A549 (cell line): ENCODE measurements around the gene FSTL4. TPM values are rescaled to one million over a fixed set of nuclear protein-coding genes. Genes with fewer than 3 reads are reported as not detected.

Experiments
- ATAC-seq, 2 experiments: fragments of 200-7000 bp in 1 of 2; fragments of >200 bp in 1 of 2; cut with Nextera tagmentation in 1 of 2; cut with Tn5 transposase in 1 of 2; 3 replicates each; pipeline versions ENCODE4 v1.8.0 to v1.9.1; 2018 to 2020; ENCODE audit warnings: mild to moderate bottlenecking in 1 of 2, moderate library complexity in 1 of 2
- CTCF ChIA-PET: fragments of 300-600 bp; sonication (Branson Sonifier 250); formaldehyde crosslinking; extraction: SDS; loops from one replicate; lab custom pipeline; 2021; ENCODE audit warnings: antibody characterized with exemption, inconsistent platforms; lab: Yijun Ruan, JAX
- POLR2A ChIA-PET: fragments of 350-600 bp; formaldehyde crosslinking; extraction: SDS; loops from one replicate; lab custom pipeline; 2021; ENCODE audit warnings: antibody characterized with exemption, inconsistent platforms; lab: Yijun Ruan, JAX
- DNase-seq, 2 experiments: peaks; one replicate each; pipeline versions ENCODE4 v3.0.0 to v3.0.0-alpha.2; 2011 to 2016; ENCODE audit warnings: low read depth in 1 of 2, low spot score in 1 of 2
- FAIRE-seq: peaks from 2 replicates; lab custom pipeline; 2011; peaks lifted over from hg19 to GRCh38; lab: Jason Lieb, UNC
- H3K27ac ChIP-seq, 2 experiments: fragments of >200 bp; sonication (Bioruptor Twin); formaldehyde crosslinking; 3 replicates each; pipeline ENCODE4 v1.5.1; 2016 to 2017
- H3K4me1 ChIP-seq: fragments of >200 bp; sonication (Bioruptor Twin); formaldehyde crosslinking; 3 replicates; pipeline ENCODE4 v1.6.1; 2016
- H3K4me2 ChIP-seq: fragments of >200 bp; sonication (Bioruptor Twin); formaldehyde crosslinking; 3 replicates; pipeline ENCODE4 v1.6.1; 2016
- H3K4me3 ChIP-seq: fragments of >200 bp; sonication (Bioruptor Twin); formaldehyde crosslinking; 3 replicates; pipeline ENCODE4 v1.5.1; 2016
- H3K9me3 ChIP-seq: fragments of >200 bp; sonication (Bioruptor Twin); formaldehyde crosslinking; 3 replicates; pipeline ENCODE4 v1.6.1; 2016
- BHLHE40 ChIP-seq: IDR thresholded peaks from 2 replicates; pipeline ENCODE4 v1.6.1; 2012; ENCODE audit warnings: low read depth, low read length, inconsistent platforms
- CBX8 ChIP-seq: fragments of 200-600 bp; sonication (generic); IDR thresholded peaks from 2 replicates; pipeline ENCODE4 v1.6.1; 2016
- CHD2 ChIP-seq: fragments of 150-350 bp; IDR thresholded peaks from 2 replicates; pipeline ENCODE4 v1.6.1; 2014; ENCODE audit warnings: low read length; ENCODE audit not compliant: partially characterized antibody
- CHD4 ChIP-seq: fragments of 200-600 bp; sonication (generic); IDR thresholded peaks from 2 replicates; pipeline ENCODE4 v1.6.1; 2016; ENCODE audit warnings: antibody characterized with exemption, mild to moderate bottlenecking, borderline replicate concordance
- CTCF ChIP-seq: fragments of >200 bp; sonication (Bioruptor Twin); formaldehyde crosslinking; IDR thresholded peaks from 3 replicates; pipeline ENCODE4 v1.5.1; 2016
- E2F6 ChIP-seq: IDR thresholded peaks from 2 replicates; pipeline ENCODE4 v1.6.1; 2012; ENCODE audit warnings: low read depth, borderline replicate concordance
- ELK1 ChIP-seq: fragments of 150-350 bp; IDR thresholded peaks from 2 replicates; pipeline ENCODE4 v1.6.1; 2014; ENCODE audit warnings: low read depth, mild to moderate bottlenecking, low read length
- FOSB ChIP-seq: fragments of 250-450 bp; sonication (Bioruptor Pico); IDR thresholded peaks from 2 replicates; pipeline ENCODE4 v1.5.0; 2020; ENCODE audit warnings: mild to moderate bottlenecking, moderate library complexity
- FOSL2 ChIP-seq, 2 experiments: fragments of 450-650 bp in 1 of 2; fragments of >200 bp in 1 of 2; sonication (Bioruptor Twin) in 1 of 2; formaldehyde crosslinking; IDR thresholded peaks; 2 replicates each; pipeline versions ENCODE4 v1.5.0 to v1.6.1; 2016 to 2020; ENCODE audit warnings: mild to moderate bottlenecking in 1 of 2, moderate library complexity in 1 of 2
- HEYL ChIP-seq: fragments of 250-450 bp; sonication (Bioruptor Pico); IDR thresholded peaks from 2 replicates; pipeline ENCODE4 v1.8.0; 2021; ENCODE audit warnings: mild to moderate bottlenecking, moderate library complexity
- HOXA7 ChIP-seq: fragments of 250-450 bp; sonication (Bioruptor Pico); IDR thresholded peaks from 2 replicates; pipeline ENCODE4 v1.5.0; 2020; ENCODE audit warnings: mild to moderate bottlenecking, moderate library complexity
- HOXB13 ChIP-seq: fragments of 250-450 bp; sonication (Bioruptor Pico); IDR thresholded peaks from 2 replicates; pipeline ENCODE4 v1.5.0; 2020; ENCODE audit warnings: low read depth, mild to moderate bottlenecking, moderate library complexity
- KDM1A ChIP-seq: fragments of 200-600 bp; sonication (generic); IDR thresholded peaks from 2 replicates; pipeline ENCODE4 v1.6.1; 2016; ENCODE audit warnings: low read depth, mild to moderate bottlenecking
- MYC ChIP-seq: IDR thresholded peaks from 2 replicates; pipeline ENCODE4 v1.6.1; 2012; ENCODE audit warnings: mild to moderate bottlenecking, inconsistent platforms, low read length, improper control_type of control experiment, borderline replicate concordance
- NFE2L2 ChIP-seq: fragments of 150-350 bp; conservative IDR thresholded peaks from 2 replicates; pipeline ENCODE4 v1.6.1; 2014; ENCODE audit warnings: low read length
- NR3C1 ChIP-seq: fragments of >200 bp; sonication (Bioruptor Twin); formaldehyde crosslinking; IDR thresholded peaks from 3 replicates; pipeline ENCODE4 v1.6.1; 2017
- PBX3 ChIP-seq: IDR thresholded peaks from 2 replicates; pipeline ENCODE4 v1.6.1; 2012
- POLR2A ChIP-seq: IDR thresholded peaks from 2 replicates; pipeline ENCODE4 v1.6.1; 2012; ENCODE audit warnings: mild to moderate bottlenecking, low read length
- RAD21 ChIP-seq, 2 experiments: fragments of >200 bp in 1 of 2; sonication (Bioruptor Twin) in 1 of 2; formaldehyde crosslinking in 1 of 2; IDR thresholded peaks in 1 of 2; conservative IDR thresholded peaks in 1 of 2; 2 replicates in 1 of 2; 3 replicates in 1 of 2; pipeline ENCODE4 v1.6.1; 2012 to 2018; ENCODE audit warnings: inconsistent platforms in 1 of 2
- RARB ChIP-seq: fragments of 250-450 bp; sonication (Bioruptor Pico); IDR thresholded peaks from 2 replicates; pipeline ENCODE4 v1.8.0; 2021; ENCODE audit warnings: mild to moderate bottlenecking, moderate library complexity
- RCOR1 ChIP-seq: fragments of 150-350 bp; IDR thresholded peaks from 2 replicates; pipeline ENCODE4 v1.6.1; 2014; ENCODE audit warnings: antibody characterized with exemption, low read length, low read depth
- SMC3 ChIP-seq: fragments of >200 bp; sonication (Bioruptor Twin); formaldehyde crosslinking; IDR thresholded peaks from 3 replicates; pipeline ENCODE4 v1.6.1; 2018; ENCODE audit warnings: inconsistent platforms
- ZC3H11A ChIP-seq: fragments of 450-650 bp; IDR thresholded peaks from 2 replicates; pipeline ENCODE4 v1.6.1; 2014; ENCODE audit warnings: antibody characterized with exemption, mild to moderate bottlenecking
- ZFP36 ChIP-seq: fragments of 450-650 bp; IDR thresholded peaks from 2 replicates; pipeline ENCODE4 v1.6.1; 2014; ENCODE audit warnings: borderline replicate concordance; ENCODE audit not compliant: partially characterized antibody
- ZNF302 ChIP-seq: fragments of 250-450 bp; sonication (Bioruptor Pico); IDR thresholded peaks from 2 replicates; pipeline ENCODE4 v1.9.0; 2021; ENCODE audit warnings: inconsistent platforms, mild to moderate bottlenecking, moderate library complexity
- ZSCAN20 ChIP-seq: fragments of 250-450 bp; sonication (Bioruptor Pico); IDR thresholded peaks from 2 replicates; pipeline ENCODE4 v1.8.0; 2022; ENCODE audit warnings: mild to moderate bottlenecking, moderate library complexity
- WGBS: methylation state at CpG from one replicate; pipeline ENCODE4 v1.1.6; 2017; ENCODE audit errors: missing lambda C conversion rate; 5-methylcytosine and 5-hydroxymethylcytosine counted together
- polyA plus RNA-seq, 4 experiments: library from polyadenylated mRNA; depleted of rRNA in 3 of 4; stranded (reverse); fragments of >200 nt; fragmentation: RNase III in 1 of 4; extraction: RNeasy Plus Mini Kit Qiagen cat#74134 plus additional on column Dnase treatment in 1 of 4; gene quantifications; 2 replicates in 3 of 4; 3 replicates in 1 of 4; pipeline ENCODE4 v1.2.3, GENCODE V29; 2011 to 2017

The FSTL4 gene
- polyA plus RNA-seq, 2 of the 4 experiments (the other 2 are of a cell fraction): 1.6 to 1.8 TPM

GRCh38 chr5:133439859-133440258, 172.5 kb downstream of the FSTL4 start:
- POLR2A ChIA-PET: no interaction called here
- TF ChIP-seq HOXA7 (CRISPR knock-in tag) (no peak), ZSCAN20 (CRISPR knock-in tag) (no peak), SMC3 (no peak), HOXB13 (CRISPR knock-in tag) (no peak), RAD21 (conservative IDR thresholded peaks at IDR 0.05 in 1 of 2, IDR thresholded peaks at IDR 0.05 in 1 of 2) (no peak), FOSL2 (IDR thresholded peaks at IDR 0.05) (no peak), FOSL2 (CRISPR knock-in tag; IDR thresholded peaks at IDR 0.05) (no peak), NFE2L2 (no peak), CBX8 (no peak)
- TF ChIP-seq, all 56 proteins: peak for 0
- no peak overlapping the region for H3K4me2 ChIP-seq
- H3K27ac ChIP-seq: no peak overlapping the region
- FAIRE-seq (no peak), DNase-seq (no peak), ATAC-seq (no peak)
- CTCF ChIA-PET: interaction anchor here (1.5 to 3.8 kb wide), 2 partner anchors 16 to 429 kb away, joined by 3 to 24 read pairs; no protein-coding TSS in a partner anchor
- 52% methylated on average over 6 of the region's 8 CpGs for WGBS
- no peaks in the 10 kb centered on the region for H3K4me1 ChIP-seq
- H3K4me3 ChIP-seq: no peak overlapping the region
- H3K9me3 ChIP-seq: no peaks in the 10 kb centered on the region

- no peak for TF ChIP-seq FOSL2 (IDR thresholded peaks at IDR 0.05)
- TF ChIP-seq FOSL2 (CRISPR knock-in tag; IDR thresholded peaks at IDR 0.05): no peak
- TF ChIP-seq E2F6: no peak
- no peak for TF ChIP-seq NFE2L2
- TF ChIP-seq CHD4: no peak
- no peak for TF ChIP-seq RARB (CRISPR knock-in tag)
- no peak for TF ChIP-seq NR3C1
- TF ChIP-seq RCOR1: no peak
- TF ChIP-seq PBX3: no peak
- no peak for TF ChIP-seq HEYL
- TF ChIP-seq KDM1A: no peak
- TF ChIP-seq SMC3: no peak
- Histone ChIP-seq H3K9me3 (no peaks in the 10 kb centered on the region), H3K27ac (no peak overlapping the region), H3K4me2 (no peak overlapping the region), H3K4me3 (no peak overlapping the region), H3K4me1 (no peaks in the 10 kb centered on the region)
- CTCF ChIA-PET: no interaction called here
- DNase-seq (no peak), ATAC-seq (no peak), FAIRE-seq (no peak)
- POLR2A ChIA-PET: no interaction called here
- WGBS: 58% methylated on average over 3 of the region's 3 CpGs
Measured at GRCh38 chr5:133438487-133438886, 173.9 kb downstream of the FSTL4 start.

- no peak for DNase-seq
- peak; percentile 18 for FAIRE-seq
- TF ChIP-seq ZC3H11A (no peak), FOSB (CRISPR knock-in tag) (no peak)
- ChIA-PET CTCF (interaction anchor here (2.1 to 5.0 kb wide), 3 partner anchors 12 to 435 kb away, joined by 6 to 42 read pairs (median 10); no protein-coding TSS in a partner anchor), POLR2A (no interaction called here)
- Histone ChIP-seq H3K9me3 (no peaks in the 10 kb centered on the region), H3K4me2 (no peak overlapping the region), H3K4me3 (no peak overlapping the region), H3K4me1 (no peaks in the 10 kb centered on the region), H3K27ac (no peak overlapping the region)
- ATAC-seq: no peak
Measured at GRCh38 chr5:133434336-133434735, 178.0 kb downstream of the FSTL4 start.

GRCh38 chr5:133433641-133434040, 178.7 kb downstream of the FSTL4 start:
- ATAC-seq (no peak), DNase-seq (no peak), FAIRE-seq (no peak)
- no peak overlapping the region for H3K4me2 ChIP-seq
- no peaks in the 10 kb centered on the region for H3K9me3 ChIP-seq
- H3K4me1 ChIP-seq: no peaks in the 10 kb centered on the region
- no peak for TF ChIP-seq BHLHE40
- TF ChIP-seq CTCF: no peak
- no peak for TF ChIP-seq ELK1
- no peak for TF ChIP-seq ZNF302 (CRISPR knock-in tag)
- TF ChIP-seq POLR2A: no peak
- TF ChIP-seq MYC: no peak
- TF ChIP-seq CHD2: no peak
- no peak for TF ChIP-seq ZFP36
- no peak for TF ChIP-seq FOSB (CRISPR knock-in tag)
- POLR2A ChIA-PET: no interaction called here
- 41% methylated on average over 6 of the region's 6 CpGs for WGBS
- H3K4me3 ChIP-seq: no peak overlapping the region
- CTCF ChIA-PET: interaction anchor here (1.4 to 5.0 kb wide), 4 partner anchors 11 to 436 kb away, joined by 3 to 42 read pairs (median 8); no protein-coding TSS in a partner anchor
- H3K27ac ChIP-seq: no peak overlapping the region
